Fibroblast of mammary gland (primary cell): Measurements from ENCODE around the gene TCEA2.

Experiments used
- DNase-seq: peaks from one replicate; pipeline ENCODE4 v3.0.0-alpha.2; 2010; ENCODE audit warnings: low read depth
- H3K4me3 ChIP-seq: 2 replicates; pipeline ENCODE4 v1.5.1; 2011; ENCODE audit warnings: low read depth, mild to moderate bottlenecking, low read length, moderate library complexity; ENCODE audit not compliant: control insufficient read depth
- TF ChIP-seq, protein P1 (sequence below): conservative IDR thresholded peaks from 2 replicates; pipeline ENCODE4 v1.5.1; 2011; ENCODE audit warnings: low read depth, low read length, inconsistent platforms; ENCODE audit not compliant: control insufficient read depth, insufficient read depth

TCEA2 gene

GRCh38 chr20:64102647-64103354 lies 39.8 kb downstream of the TCEA2 start:
- TF ChIP-seq, protein P1, sequence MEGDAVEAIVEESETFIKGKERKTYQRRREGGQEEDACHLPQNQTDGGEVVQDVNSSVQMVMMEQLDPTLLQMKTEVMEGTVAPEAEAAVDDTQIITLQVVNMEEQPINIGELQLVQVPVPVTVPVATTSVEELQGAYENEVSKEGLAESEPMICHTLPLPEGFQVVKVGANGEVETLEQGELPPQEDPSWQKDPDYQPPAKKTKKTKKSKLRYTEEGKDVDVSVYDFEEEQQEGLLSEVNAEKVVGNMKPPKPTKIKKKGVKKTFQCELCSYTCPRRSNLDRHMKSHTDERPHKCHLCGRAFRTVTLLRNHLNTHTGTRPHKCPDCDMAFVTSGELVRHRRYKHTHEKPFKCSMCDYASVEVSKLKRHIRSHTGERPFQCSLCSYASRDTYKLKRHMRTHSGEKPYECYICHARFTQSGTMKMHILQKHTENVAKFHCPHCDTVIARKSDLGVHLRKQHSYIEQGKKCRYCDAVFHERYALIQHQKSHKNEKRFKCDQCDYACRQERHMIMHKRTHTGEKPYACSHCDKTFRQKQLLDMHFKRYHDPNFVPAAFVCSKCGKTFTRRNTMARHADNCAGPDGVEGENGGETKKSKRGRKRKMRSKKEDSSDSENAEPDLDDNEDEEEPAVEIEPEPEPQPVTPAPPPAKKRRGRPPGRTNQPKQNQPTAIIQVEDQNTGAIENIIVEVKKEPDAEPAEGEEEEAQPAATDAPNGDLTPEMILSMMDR = no peak
- no peak overlapping the region for H3K4me3 ChIP-seq
- no peak for DNase-seq

DNA sequence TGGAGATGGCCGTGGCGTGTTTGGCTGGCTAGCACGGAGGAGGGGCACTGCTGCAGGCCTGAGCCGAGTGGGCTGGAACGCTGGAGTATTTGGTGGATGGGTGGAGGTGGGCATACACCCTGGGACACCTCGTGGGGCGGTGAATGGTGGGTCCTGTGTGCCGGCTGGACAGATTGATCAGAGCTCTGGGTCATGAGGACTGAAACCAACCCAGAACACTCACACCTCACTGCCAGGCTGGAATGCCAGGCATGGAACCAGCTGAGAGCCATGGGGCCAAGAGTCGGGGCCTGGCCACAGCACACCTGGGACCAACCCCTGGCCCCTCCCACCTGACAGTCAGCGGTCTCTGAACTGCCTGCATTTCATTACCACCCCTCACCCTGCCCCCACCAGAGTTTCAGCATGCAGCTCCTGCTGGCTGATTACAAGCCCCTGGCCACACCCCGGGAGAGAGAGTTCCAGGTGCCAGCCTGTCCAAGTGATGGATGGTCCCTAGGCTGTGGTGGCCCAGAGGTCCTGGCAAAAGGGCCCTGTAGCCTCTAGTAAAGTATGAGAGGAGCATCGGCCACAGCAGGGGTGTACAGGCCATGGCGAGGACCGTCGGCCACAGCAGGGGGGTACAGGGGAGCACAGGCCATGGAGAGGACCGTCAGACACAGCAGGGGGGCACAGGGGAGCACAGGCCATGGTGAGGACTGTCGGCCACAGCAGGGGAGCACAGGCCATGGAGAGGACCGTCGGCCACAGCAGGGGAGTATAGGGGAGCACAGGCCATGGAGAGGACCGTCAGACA lies 41.1 kb downstream of the TCEA2 start:
- no peak overlapping the region for H3K4me3 ChIP-seq
- DNase-seq = no peak
- TF ChIP-seq, protein P1 = no peak

- H3K4me3 ChIP-seq = no peak overlapping the region
- TF ChIP-seq, protein P1 = no peak
- no peak for DNase-seq
These were observed 41.9 kb downstream of the TCEA2 start for GRCh38 chr20:64104667-64105451.

GRCh38 chr20:64105846-64106434 lies 42.9 kb downstream of the TCEA2 start:
- no peak overlapping the region for H3K4me3 ChIP-seq
- DNase-seq = no peak
- TF ChIP-seq, protein P1 = no peak

DNA sequence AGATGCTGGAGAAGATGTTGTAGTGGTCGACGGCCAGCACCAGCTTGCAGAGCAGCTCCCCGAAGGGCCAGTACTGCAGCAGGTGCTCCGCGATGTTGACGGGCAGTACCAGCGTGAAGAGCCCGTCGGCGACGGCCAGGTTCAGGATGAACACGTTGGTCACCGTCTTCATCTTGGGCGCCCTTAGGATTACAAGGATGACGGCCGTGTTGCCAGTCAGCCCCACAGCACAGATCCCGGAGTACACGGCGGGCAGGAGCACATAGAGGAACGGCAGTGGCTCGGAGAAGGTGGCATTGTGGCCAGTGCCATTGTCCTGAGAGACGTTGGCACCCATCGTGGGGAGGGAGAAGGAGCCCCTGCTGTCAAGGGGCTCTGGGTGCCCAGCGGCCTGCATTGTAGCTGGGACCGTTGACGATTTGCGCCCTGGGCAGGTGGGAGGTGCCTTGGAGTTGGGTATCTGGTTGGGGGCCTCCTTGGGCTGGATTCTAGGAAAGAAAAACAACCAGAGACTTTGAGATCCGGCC lies 43.5 kb downstream of the TCEA2 start:
- no peak for DNase-seq
- TF ChIP-seq, protein P1 = no peak
- no peak overlapping the region for H3K4me3 ChIP-seq

GRCh38 chr20:64106981-64107735 lies 44.2 kb downstream of the TCEA2 start, which contains the start of gene NPBWR2:
NPBWR2 (minus strand) TSS chr20:64107565; CDS start chr20:64106831, 734 bp downstream.
- no peak for DNase-seq
- H3K4me3 ChIP-seq = no peak within 1 kb of the TSS
- TF ChIP-seq, protein P1 = no peak
